Measurements from ENCODE around the gene PLAC1. TPM values are rescaled to one million over a fixed set of nuclear protein-coding genes. Genes with fewer than 3 reads are reported as not detected.

The PLAC1 gene
- total RNA-seq, 1 experiment from 2014 or later = not detected

- ChIA-PET POLR2A (no interaction called here), CTCF (no interaction called here)
- no peak for DNase-seq (ENCODE audit: low spot score)
- Mint-ChIP-seq H3K36me3 (no peaks in the 10 kb centered on the region), H3K9me3 (no peaks in the 10 kb centered on the region), H3K4me1 (peaks cover 2% of the 10 kb centered on the region), H3K4me3 (no peak overlapping the region), H3K27me3 (ENCODE audit: low read depth) (no peaks in the 10 kb centered on the region), H3K27ac (no peak overlapping the region)
- TF ChIP-seq ZNF263 (CRISPR knock-in tag; IDR thresholded peaks at IDR 0.05; ENCODE audit: low read depth) (no peak), FOXK1 (CRISPR knock-in tag; IDR thresholded peaks at IDR 0.05) (no peak), GRHL2 (CRISPR knock-in tag; IDR thresholded peaks at IDR 0.05; ENCODE audit: insufficient replicate concordance, severe bottlenecking) (no peak), ZNF121 (CRISPR knock-in tag; IDR thresholded peaks at IDR 0.05) (no peak), E2F4 (CRISPR knock-in tag; IDR thresholded peaks at IDR 0.05; ENCODE audit: borderline replicate concordance, low read depth) (no peak), ESRRA (CRISPR knock-in tag; IDR thresholded peaks at IDR 0.05; ENCODE audit: borderline replicate concordance) (no peak), NR2C2 (CRISPR knock-in tag; IDR thresholded peaks at IDR 0.05) (no peak), HMGXB4 (CRISPR knock-in tag; IDR thresholded peaks at IDR 0.05) (no peak), SMAD3 (CRISPR knock-in tag; IDR thresholded peaks at IDR 0.05; ENCODE audit: borderline replicate concordance) (no peak), E2F1 (CRISPR knock-in tag; IDR thresholded peaks at IDR 0.05) (no peak), PRRX2 (CRISPR knock-in tag; IDR thresholded peaks at IDR 0.05) (no peak), SOX15 (CRISPR knock-in tag; IDR thresholded peaks at IDR 0.05) (no peak)
- TF ChIP-seq, protein P1, sequence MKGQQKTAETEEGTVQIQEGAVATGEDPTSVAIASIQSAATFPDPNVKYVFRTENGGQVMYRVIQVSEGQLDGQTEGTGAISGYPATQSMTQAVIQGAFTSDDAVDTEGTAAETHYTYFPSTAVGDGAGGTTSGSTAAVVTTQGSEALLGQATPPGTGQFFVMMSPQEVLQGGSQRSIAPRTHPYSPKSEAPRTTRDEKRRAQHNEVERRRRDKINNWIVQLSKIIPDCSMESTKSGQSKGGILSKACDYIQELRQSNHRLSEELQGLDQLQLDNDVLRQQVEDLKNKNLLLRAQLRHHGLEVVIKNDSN (CRISPR knock-in tag; IDR thresholded peaks at IDR 0.05) = no peak
- no peak for ATAC-seq
These were observed 10.8 kb downstream of the PLAC1 start for GRCh38 chrX:134647477-134647877.

DNA sequence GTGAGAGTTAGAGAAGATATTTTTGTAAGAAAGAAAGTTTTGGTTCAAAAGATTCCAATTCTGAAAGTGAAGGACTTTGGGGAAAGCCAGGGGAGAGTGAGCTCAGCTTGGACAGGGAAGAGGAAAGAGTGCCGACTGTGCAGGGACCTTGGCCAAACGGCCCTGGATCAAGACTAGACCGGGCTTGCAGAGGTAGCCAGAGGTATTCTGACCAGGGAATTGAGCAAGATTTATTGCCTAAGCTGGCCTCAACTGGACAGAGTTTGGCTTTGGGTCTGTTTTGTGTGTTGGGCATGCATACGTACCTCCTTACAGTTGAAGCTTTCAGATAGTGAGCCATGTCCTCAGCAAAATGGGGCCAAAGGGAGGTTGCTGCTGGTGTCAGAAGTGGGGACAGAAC, 11.6 kb downstream of the PLAC1 start:
- DNase-seq (ENCODE audit: low spot score) = no peak
- POLR2A ChIA-PET = no interaction called here
- Mint-ChIP-seq H3K9me3 (no peaks in the 10 kb centered on the region), H3K4me1 (peaks cover 4% of the 10 kb centered on the region), H3K4me3 (no peak overlapping the region), H3K27me3 (ENCODE audit: low read depth) (no peaks in the 10 kb centered on the region), H3K36me3 (no peaks in the 10 kb centered on the region), H3K27ac (no peak overlapping the region)
- CTCF ChIA-PET = no interaction called here
- ATAC-seq = no peak
- TF ChIP-seq ZNF232 (CRISPR knock-in tag; IDR thresholded peaks at IDR 0.05) (no peak), MXD4 (CRISPR knock-in tag; IDR thresholded peaks at IDR 0.05; ENCODE audit: borderline replicate concordance) (no peak), ZNF138 (CRISPR knock-in tag; conservative IDR thresholded peaks at IDR 0.05) (no peak), HMGA2 (CRISPR knock-in tag; IDR thresholded peaks at IDR 0.05) (no peak), PRDM15 (CRISPR knock-in tag; IDR thresholded peaks at IDR 0.05) (no peak), ZMAT4 (CRISPR knock-in tag; IDR thresholded peaks at IDR 0.05) (no peak), NR1H2 (CRISPR knock-in tag; IDR thresholded peaks at IDR 0.05) (no peak), ZNF396 (CRISPR knock-in tag; IDR thresholded peaks at IDR 0.05; ENCODE audit: borderline replicate concordance) (no peak), GRHL2 (CRISPR knock-in tag; IDR thresholded peaks at IDR 0.05; ENCODE audit: insufficient replicate concordance, severe bottlenecking) (no peak), SOX15 (CRISPR knock-in tag; IDR thresholded peaks at IDR 0.05) (no peak), ZNF512 (CRISPR knock-in tag; IDR thresholded peaks at IDR 0.05; ENCODE audit: borderline replicate concordance) (no peak)
- TF ChIP-seq, protein P2, sequence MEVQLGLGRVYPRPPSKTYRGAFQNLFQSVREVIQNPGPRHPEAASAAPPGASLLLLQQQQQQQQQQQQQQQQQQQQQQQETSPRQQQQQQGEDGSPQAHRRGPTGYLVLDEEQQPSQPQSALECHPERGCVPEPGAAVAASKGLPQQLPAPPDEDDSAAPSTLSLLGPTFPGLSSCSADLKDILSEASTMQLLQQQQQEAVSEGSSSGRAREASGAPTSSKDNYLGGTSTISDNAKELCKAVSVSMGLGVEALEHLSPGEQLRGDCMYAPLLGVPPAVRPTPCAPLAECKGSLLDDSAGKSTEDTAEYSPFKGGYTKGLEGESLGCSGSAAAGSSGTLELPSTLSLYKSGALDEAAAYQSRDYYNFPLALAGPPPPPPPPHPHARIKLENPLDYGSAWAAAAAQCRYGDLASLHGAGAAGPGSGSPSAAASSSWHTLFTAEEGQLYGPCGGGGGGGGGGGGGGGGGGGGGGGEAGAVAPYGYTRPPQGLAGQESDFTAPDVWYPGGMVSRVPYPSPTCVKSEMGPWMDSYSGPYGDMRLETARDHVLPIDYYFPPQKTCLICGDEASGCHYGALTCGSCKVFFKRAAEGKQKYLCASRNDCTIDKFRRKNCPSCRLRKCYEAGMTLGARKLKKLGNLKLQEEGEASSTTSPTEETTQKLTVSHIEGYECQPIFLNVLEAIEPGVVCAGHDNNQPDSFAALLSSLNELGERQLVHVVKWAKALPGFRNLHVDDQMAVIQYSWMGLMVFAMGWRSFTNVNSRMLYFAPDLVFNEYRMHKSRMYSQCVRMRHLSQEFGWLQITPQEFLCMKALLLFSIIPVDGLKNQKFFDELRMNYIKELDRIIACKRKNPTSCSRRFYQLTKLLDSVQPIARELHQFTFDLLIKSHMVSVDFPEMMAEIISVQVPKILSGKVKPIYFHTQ (CRISPR knock-in tag; IDR thresholded peaks at IDR 0.05) = no peak

Measured in WTC11 (cell line).